HepG2 (cell line): Measurements from ENCODE around the gene ZNHIT1. TPM values are rescaled to one million over a fixed set of nuclear protein-coding genes. Genes with fewer than 3 reads are reported as not detected.
A peak's percentile ranks its signal among the peaks of the same experiment; 100 is the strongest.

Source experiments
- ATM ChIP-seq: fragments of 450-650 bp; IDR thresholded peaks from 2 replicates; pipeline ENCODE4 v1.7.1; 2017; ENCODE audit warnings: mild to moderate bottlenecking, borderline replicate concordance
- BRD4 ChIP-seq: sonication (generic); formaldehyde crosslinking; IDR thresholded peaks from 2 replicates; pipeline ENCODE4 v1.4.0; 2020; ENCODE audit warnings: missing genetic modification reagents
- HDAC2 ChIP-seq: sonication (generic); formaldehyde crosslinking; IDR thresholded peaks from 2 replicates; pipeline ENCODE4 v1.4.0; 2020; ENCODE audit warnings: missing genetic modification reagents
- HIVEP1 ChIP-seq: sonication (generic); formaldehyde crosslinking; IDR thresholded peaks from 2 replicates; pipeline ENCODE4 v1.4.0; 2020; ENCODE audit warnings: mild to moderate bottlenecking, missing genetic modification reagents
- HNF4A ChIP-seq: sonication (generic); formaldehyde crosslinking; IDR thresholded peaks from 2 replicates; pipeline ENCODE4 v1.4.0; 2020; ENCODE audit warnings: missing genetic modification reagents
- NR0B2 ChIP-seq: sonication (generic); formaldehyde crosslinking; IDR thresholded peaks from 2 replicates; pipeline ENCODE4 v1.4.0; 2020; ENCODE audit warnings: mild to moderate bottlenecking, missing genetic modification reagents
- RAD21 ChIP-seq: fragments of 450-650 bp; formaldehyde crosslinking; IDR thresholded peaks from 2 replicates; pipeline ENCODE4 v1.5.0; 2020; ENCODE audit warnings: mild to moderate bottlenecking
- SMYD3 ChIP-seq: sonication (generic); formaldehyde crosslinking; IDR thresholded peaks from 2 replicates; pipeline ENCODE4 v1.8.1; 2023; ENCODE audit warnings: mild to moderate bottlenecking, missing genetic modification reagents
- SNAPC2 ChIP-seq: sonication (generic); formaldehyde crosslinking; IDR thresholded peaks from 2 replicates; pipeline ENCODE4 v1.8.1; 2022; ENCODE audit warnings: mild to moderate bottlenecking, missing genetic modification reagents
- TIGD3 ChIP-seq: sonication (generic); formaldehyde crosslinking; IDR thresholded peaks from 2 replicates; pipeline ENCODE4 v1.5.1; 2020; ENCODE audit warnings: mild to moderate bottlenecking, missing genetic modification reagents, borderline replicate concordance
- ZFP82 ChIP-seq: sonication (generic); formaldehyde crosslinking; IDR thresholded peaks from 2 replicates; pipeline ENCODE4 v1.5.1; 2020; ENCODE audit warnings: mild to moderate bottlenecking, missing genetic modification reagents, borderline replicate concordance
- ZNF225 ChIP-seq: sonication (generic); formaldehyde crosslinking; IDR thresholded peaks from 2 replicates; pipeline ENCODE4 v1.4.0; 2020; ENCODE audit warnings: mild to moderate bottlenecking, missing genetic modification reagents
- ZNF235 ChIP-seq: sonication (generic); formaldehyde crosslinking; IDR thresholded peaks from 2 replicates; pipeline ENCODE4 v1.8.1; 2023; ENCODE audit warnings: mild to moderate bottlenecking, missing genetic modification reagents, borderline replicate concordance
- ZNF34 ChIP-seq: sonication (generic); formaldehyde crosslinking; IDR thresholded peaks from 2 replicates; pipeline ENCODE4 v1.4.0; 2020; ENCODE audit warnings: mild to moderate bottlenecking, missing genetic modification reagents, borderline replicate concordance
- ZNF670 ChIP-seq: sonication (generic); formaldehyde crosslinking; IDR thresholded peaks from 2 replicates; pipeline ENCODE4 v1.8.0; 2022; ENCODE audit warnings: mild to moderate bottlenecking, missing genetic modification reagents, borderline replicate concordance
- ZNF713 ChIP-seq: sonication (generic); formaldehyde crosslinking; IDR thresholded peaks from 2 replicates; pipeline ENCODE4 v1.4.0; 2020; ENCODE audit warnings: mild to moderate bottlenecking, missing genetic modification reagents
- polyA plus RNA-seq, 8 experiments: library from polyadenylated mRNA; depleted of rRNA in 3 of 8; stranded (reverse) in 7 of 8; unstranded in 1 of 8; fragments of >200 nt; fragmentation: Illumina TruSeq in 4 of 8; extraction: Trizol in 4 of 8; gene quantifications; 2 replicates each; pipeline versions ENCODE4 v1.2.1 to v1.2.3, GENCODE V29; 2011 to 2016; ENCODE audit warnings: low read depth in 4 of 8, missing spikeins in 1 of 8, mixed read lengths in 1 of 8; ENCODE audit not compliant: insufficient read depth in 1 of 8
- total RNA-seq, 5 experiments: library from RNA; depleted of rRNA; stranded (reverse); fragments of >200 nt; fragmentation: Illumina TruSeq; extraction: Trizol; gene quantifications; 2 replicates each; pipeline ENCODE4 v1.2.3, GENCODE V29; 2016; ENCODE audit warnings: low read depth in 1 of 5
- TF ChIP-seq, protein P1 (sequence below): sonication (generic); formaldehyde crosslinking; IDR thresholded peaks from 2 replicates; pipeline ENCODE4 v1.4.0; 2020; ENCODE audit warnings: missing genetic modification reagents

ZNHIT1 gene
- total and polyA plus RNA-seq, 2 of the 13 experiments (the other 11 are each of a cell fraction or from before 2014, with no cell fraction given) = 32.5 to 64.5 TPM

- TF ChIP-seq ZNF225 (CRISPR knock-in tag) = peak; percentile 47; the same call in 1 of the 2 replicates
- peak; percentile 89 for TF ChIP-seq HIVEP1 (CRISPR knock-in tag)
- TF ChIP-seq SMYD3 (CRISPR knock-in tag) = 0 out of 2 replicates have a peak, but pooled peaks have one; percentile 35
- TF ChIP-seq NR0B2 (CRISPR knock-in tag) = no peak
- TF ChIP-seq SNAPC2 (CRISPR knock-in tag) = peak; percentile 82
- peak; percentile 78 for TF ChIP-seq HNF4A
- peak; percentile 67; the same call in 1 of the 2 replicates for TF ChIP-seq ZFP82 (CRISPR knock-in tag)
- TF ChIP-seq TIGD3 (CRISPR knock-in tag) = 0 out of 2 replicates have a peak, but pooled peaks have one; percentile 39
- 0 out of 2 replicates have a peak, but pooled peaks have one; percentile 13 for TF ChIP-seq ZNF670 (CRISPR knock-in tag)
- no peak for TF ChIP-seq ATM
- no peak for TF ChIP-seq ZNF34 (CRISPR knock-in tag)
- 0 out of 2 replicates have a peak, but pooled peaks have one; percentile 35 for TF ChIP-seq HDAC2
- 0 out of 2 replicates have a peak, but pooled peaks have one; percentile 31 for TF ChIP-seq RAD21
- TF ChIP-seq ZNF713 (CRISPR knock-in tag) = 0 out of 2 replicates have a peak, but pooled peaks have one; percentile 56
- TF ChIP-seq, protein P1, sequence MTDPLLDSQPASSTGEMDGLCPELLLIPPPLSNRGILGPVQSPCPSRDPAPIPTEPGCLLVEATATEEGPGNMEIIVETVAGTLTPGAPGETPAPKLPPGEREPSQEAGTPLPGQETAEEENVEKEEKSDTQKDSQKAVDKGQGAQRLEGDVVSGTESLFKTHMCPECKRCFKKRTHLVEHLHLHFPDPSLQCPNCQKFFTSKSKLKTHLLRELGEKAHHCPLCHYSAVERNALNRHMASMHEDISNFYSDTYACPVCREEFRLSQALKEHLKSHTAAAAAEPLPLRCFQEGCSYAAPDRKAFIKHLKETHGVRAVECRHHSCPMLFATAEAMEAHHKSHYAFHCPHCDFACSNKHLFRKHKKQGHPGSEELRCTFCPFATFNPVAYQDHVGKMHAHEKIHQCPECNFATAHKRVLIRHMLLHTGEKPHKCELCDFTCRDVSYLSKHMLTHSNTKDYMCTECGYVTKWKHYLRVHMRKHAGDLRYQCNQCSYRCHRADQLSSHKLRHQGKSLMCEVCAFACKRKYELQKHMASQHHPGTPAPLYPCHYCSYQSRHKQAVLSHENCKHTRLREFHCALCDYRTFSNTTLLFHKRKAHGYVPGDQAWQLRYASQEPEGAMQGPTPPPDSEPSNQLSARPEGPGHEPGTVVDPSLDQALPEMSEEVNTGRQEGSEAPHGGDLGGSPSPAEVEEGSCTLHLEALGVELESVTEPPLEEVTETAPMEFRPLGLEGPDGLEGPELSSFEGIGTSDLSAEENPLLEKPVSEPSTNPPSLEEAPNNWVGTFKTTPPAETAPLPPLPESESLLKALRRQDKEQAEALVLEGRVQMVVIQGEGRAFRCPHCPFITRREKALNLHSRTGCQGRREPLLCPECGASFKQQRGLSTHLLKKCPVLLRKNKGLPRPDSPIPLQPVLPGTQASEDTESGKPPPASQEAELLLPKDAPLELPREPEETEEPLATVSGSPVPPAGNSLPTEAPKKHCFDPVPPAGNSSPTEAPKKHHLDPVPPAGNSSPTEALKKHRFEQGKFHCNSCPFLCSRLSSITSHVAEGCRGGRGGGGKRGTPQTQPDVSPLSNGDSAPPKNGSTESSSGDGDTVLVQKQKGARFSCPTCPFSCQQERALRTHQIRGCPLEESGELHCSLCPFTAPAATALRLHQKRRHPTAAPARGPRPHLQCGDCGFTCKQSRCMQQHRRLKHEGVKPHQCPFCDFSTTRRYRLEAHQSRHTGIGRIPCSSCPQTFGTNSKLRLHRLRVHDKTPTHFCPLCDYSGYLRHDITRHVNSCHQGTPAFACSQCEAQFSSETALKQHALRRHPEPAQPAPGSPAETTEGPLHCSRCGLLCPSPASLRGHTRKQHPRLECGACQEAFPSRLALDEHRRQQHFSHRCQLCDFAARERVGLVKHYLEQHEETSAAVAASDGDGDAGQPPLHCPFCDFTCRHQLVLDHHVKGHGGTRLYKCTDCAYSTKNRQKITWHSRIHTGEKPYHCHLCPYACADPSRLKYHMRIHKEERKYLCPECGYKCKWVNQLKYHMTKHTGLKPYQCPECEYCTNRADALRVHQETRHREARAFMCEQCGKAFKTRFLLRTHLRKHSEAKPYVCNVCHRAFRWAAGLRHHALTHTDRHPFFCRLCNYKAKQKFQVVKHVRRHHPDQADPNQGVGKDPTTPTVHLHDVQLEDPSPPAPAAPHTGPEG = peak; percentile 50
- peak; percentile 85; the same call in 1 of the 2 replicates for TF ChIP-seq BRD4 (CRISPR knock-in tag)
- TF ChIP-seq ZNF235 = peak; percentile 75; the same call in 1 of the 2 replicates
Measured at GRCh38 chr7:101201695-101202602, 16.0 kb upstream of the ZNHIT1 start (continued).
